Astrocyte of the cerebellum (primary cell): ENCODE measurements around the gene CDC42SE2.
"Not testable (repeated sequence)": the region's sequence is repeated elsewhere in the genome, so short reads cannot be mapped to it uniquely, and the experiment has no call there.

ENCODE experiments used
- DNase-seq: peaks from one replicate; pipeline ENCODE4 v3.0.0-alpha.2; 2011; ENCODE audit warnings: low read depth
- H3K4me3 ChIP-seq: 2 replicates; pipeline ENCODE4 v1.5.1; 2011; ENCODE audit warnings: mild to moderate bottlenecking, low read depth, low read length, moderate library complexity
- in situ Hi-C: cut with HindIII; loops from 2 replicates; pipeline ENCODE4 v1.10.0; 2017; ENCODE audit warnings: low sequenced_read_pairs
- TF ChIP-seq, protein P1 (sequence below): IDR thresholded peaks from 2 replicates; pipeline ENCODE4 v1.5.1; 2012; ENCODE audit warnings: low read length, low read depth, moderate library complexity, mild to moderate bottlenecking; ENCODE audit errors: missing control alignments

The CDC42SE2 gene

DNA sequence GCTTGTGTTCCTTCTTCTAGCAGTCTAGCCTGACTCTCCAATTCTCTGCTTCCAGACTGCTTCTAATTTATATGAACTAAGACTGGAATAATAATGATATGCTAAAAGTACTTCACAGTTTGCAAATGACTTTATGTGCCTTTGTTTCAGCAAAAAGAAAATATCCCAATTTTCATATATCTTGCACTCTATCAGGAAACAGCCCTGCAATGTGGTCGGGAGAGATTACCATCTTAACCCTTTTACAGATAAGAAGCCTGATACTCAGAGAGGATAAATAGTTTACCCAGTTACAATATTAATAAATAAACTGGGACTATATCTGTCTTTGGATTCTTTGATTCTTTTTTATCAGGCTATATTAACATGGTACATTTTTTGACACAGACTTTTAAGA, 126.0 kb downstream of the CDC42SE2 start:
- no peak for DNase-seq
- TF ChIP-seq, protein P1, sequence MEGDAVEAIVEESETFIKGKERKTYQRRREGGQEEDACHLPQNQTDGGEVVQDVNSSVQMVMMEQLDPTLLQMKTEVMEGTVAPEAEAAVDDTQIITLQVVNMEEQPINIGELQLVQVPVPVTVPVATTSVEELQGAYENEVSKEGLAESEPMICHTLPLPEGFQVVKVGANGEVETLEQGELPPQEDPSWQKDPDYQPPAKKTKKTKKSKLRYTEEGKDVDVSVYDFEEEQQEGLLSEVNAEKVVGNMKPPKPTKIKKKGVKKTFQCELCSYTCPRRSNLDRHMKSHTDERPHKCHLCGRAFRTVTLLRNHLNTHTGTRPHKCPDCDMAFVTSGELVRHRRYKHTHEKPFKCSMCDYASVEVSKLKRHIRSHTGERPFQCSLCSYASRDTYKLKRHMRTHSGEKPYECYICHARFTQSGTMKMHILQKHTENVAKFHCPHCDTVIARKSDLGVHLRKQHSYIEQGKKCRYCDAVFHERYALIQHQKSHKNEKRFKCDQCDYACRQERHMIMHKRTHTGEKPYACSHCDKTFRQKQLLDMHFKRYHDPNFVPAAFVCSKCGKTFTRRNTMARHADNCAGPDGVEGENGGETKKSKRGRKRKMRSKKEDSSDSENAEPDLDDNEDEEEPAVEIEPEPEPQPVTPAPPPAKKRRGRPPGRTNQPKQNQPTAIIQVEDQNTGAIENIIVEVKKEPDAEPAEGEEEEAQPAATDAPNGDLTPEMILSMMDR, result no peak
- in situ Hi-C loops, result no loop called here
- H3K4me3 ChIP-seq, result no peak overlapping the region

DNA sequence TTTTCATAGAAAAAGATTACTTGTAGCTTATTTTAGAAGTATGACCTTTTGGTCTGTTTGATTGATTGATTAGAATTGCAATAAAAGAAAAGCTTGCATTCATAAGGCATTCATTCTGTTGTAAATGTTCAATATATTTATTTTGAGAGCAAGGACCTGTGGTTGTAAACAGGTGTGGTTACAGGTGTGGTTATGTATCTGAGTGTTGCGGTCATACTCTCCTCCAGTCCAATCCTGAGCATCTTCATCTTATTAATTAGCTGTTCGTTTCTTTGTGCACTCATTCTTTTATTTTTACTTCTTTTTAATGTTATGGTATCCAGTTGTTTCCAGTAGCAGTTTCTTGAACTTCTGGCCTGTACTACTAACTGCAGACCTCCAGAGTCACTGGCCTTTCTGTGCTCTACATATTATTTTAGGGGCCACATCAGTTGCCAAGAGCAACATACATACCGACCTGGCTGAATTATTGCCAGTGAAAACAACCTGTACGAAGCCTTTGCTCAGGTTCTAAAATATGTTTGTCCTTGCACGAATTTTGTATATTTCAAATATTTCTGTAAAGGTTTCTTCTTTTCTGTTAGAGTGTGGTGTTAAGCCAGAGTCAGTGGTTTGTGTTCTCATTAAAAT, 128.7 kb downstream of the CDC42SE2 start:
- H3K4me3 ChIP-seq, result no peak overlapping the region
- in situ Hi-C loops, result no loop called here
- TF ChIP-seq, protein P1, result no peak
- DNase-seq, result no peak

DNA sequence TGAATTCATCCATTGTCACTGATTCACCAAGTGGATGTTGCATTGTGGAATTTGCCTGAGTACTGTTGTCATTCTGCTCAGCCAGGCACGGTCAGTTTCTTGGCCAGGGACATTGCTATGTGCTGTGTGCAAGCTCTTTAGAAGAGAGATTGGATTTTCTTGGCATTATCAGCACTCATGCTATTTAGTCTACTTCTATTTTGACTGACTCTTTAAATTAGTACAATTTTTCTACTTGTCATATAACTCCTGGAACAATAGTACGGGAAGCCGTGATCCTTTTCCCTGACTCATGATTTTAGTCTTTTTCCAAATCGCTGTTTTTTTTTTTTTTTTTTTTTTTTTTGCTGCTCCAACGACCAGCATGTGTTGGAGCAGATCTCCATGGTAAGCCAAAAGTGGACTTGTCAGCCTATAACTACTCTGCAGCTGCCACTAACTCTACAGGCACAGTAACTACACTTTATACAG, 129.7 kb downstream of the CDC42SE2 start:
- TF ChIP-seq, protein P1, result no peak
- no peak for DNase-seq
- in situ Hi-C loops, result no loop called here
- H3K4me3 ChIP-seq, result no peak overlapping the region

DNA sequence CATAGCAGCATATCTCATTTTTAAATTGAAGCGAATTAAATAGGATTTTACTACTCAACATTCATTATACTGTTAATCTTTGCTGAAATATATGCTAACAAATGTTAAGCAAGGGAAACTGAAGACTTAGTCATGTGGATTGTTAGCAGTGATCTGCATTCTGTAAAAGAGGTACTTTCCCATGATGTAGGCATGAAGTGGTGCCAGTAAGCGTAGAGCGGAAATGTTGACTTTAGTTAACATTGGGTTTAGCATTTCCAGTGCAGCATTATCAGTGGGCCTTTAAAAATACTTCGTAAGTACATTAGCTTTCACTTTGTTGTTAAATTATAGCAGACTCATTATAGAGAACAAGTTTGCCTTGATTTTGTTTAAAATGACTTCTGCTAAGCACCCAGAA, 130.3 kb downstream of the CDC42SE2 start:
- in situ Hi-C loops, result no loop called here
- no peak overlapping the region for H3K4me3 ChIP-seq

DNA sequence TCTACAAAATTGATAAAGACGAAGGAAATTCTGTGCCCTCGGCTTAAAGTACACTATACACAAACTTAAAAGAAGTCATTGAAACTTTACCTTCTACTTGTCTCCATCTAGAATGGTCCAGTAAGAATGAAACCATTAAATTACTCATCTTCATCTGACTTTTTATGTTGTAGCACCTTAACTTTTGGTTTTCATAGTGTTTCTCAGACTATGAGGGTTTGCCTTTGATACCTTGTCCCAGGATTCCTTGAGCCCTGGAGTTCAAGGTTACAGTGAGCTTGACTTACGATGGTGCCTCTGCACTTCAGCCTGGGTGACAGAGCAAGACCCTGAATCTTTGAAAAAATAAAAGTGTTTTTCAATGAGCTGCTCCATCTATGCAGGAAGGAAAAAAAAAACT, 132.2 kb downstream of the CDC42SE2 start:
- no peak overlapping the region for H3K4me3 ChIP-seq
- in situ Hi-C loops, result no loop called here
- DNase-seq, result no peak
- TF ChIP-seq, protein P1, result no peak

More for the DNA sequence above, 130.3 kb downstream of the CDC42SE2 start:
- TF ChIP-seq, protein P1, result no peak
- DNase-seq, result no peak

DNA sequence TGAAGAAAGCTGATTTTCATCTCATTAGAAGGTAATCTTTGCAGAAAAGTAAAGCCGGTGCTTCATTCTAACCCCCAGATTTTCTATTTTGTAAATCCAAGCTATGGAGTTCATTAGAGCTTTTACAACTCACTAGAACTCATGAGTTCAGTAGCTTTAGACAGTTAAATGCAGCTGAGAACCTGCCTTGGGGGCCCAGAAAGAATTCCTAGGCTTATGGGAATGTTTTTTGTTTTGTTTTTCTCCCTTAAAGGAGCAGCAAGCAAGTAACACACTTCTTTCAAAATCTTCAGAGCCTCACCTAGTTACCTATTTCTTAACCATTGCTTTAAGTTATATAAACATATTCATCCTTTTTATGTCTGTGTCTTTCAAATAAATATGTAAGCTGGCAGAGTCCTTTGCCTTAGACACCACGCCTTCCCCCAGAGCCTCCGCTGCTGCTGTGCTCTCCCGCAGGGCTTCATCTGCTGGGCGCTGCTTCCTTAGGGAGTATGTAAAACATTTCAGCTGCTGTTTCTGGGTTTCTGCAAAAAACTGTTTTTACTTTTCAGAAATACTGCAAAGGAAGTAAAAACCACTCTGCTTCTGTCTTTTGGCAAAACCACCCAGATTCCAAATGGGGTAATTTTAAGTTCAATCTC, 132.9 kb downstream of the CDC42SE2 start:
- in situ Hi-C loops, result no loop called here
- no peak overlapping the region for H3K4me3 ChIP-seq
- no peak for DNase-seq
- TF ChIP-seq, protein P1, result no peak

DNA sequence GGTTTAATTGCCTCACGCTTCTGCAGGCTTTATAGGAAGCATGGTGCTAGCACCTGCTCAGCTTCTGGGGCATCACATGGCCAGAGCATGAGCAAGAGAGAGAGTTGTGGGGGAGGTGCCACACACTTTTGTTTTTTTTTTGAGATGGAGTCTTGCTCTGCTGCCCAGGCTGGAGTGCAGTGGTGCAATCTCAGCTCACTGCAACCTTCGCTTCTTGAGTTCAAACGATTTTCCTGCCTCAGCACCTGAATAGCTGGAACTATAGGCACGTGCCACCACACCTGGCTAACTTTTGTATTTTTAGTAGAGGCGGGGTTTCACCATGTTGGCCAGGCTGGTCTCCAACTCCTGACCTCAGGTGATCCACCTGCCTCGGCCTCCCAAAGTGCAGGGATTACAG, 135.2 kb downstream of the CDC42SE2 start:
- H3K4me3 ChIP-seq, in situ Hi-C loops, DNase-seq: not testable (repeated sequence)
